Heart right ventricle (tissue), 16 donors: ENCODE data around the gene CPLX4. TPM values are rescaled to one million over a fixed set of nuclear protein-coding genes. Genes with fewer than 3 reads are reported as not detected.

Experiments used
- ATAC-seq, 8 donors: fragments of 200-7000 bp; cut with Tn5 transposase; one replicate each; pipeline ENCODE4 v1.9.1; 2020; ENCODE audit warnings: mild to moderate bottlenecking in 8 of 8, moderate library complexity in 8 of 8, moderate number of reproducible peaks in 1 of 8
- DNase-seq, 2 donors: peaks; one replicate each; pipeline ENCODE4 v3.0.0-alpha.2; 2020
- H3K27ac ChIP-seq, 10 donors: fragments of 200-600 bp; sonication (generic) in 2 of 10; one replicate each; pipeline versions ENCODE4 v1.5.0 to v1.8.0; 2020 to 2022; ENCODE audit warnings: mild to moderate bottlenecking in 3 of 10
- H3K27me3 ChIP-seq, 7 donors: fragments of 200-600 bp; one replicate each; pipeline ENCODE4 v1.8.0; 2021 to 2022; ENCODE audit warnings: mild to moderate bottlenecking in 2 of 7
- H3K36me3 ChIP-seq, 9 donors: fragments of 200-600 bp; sonication (generic) in 1 of 9; one replicate each; pipeline versions ENCODE4 v1.5.0 to v1.8.0; 2020 to 2022; ENCODE audit warnings: mild to moderate bottlenecking in 2 of 9
- H3K4me1 ChIP-seq, 9 donors: fragments of 200-600 bp; sonication (generic) in 1 of 9; one replicate each; pipeline versions ENCODE4 v1.5.0 to v1.8.0; 2020 to 2022; ENCODE audit warnings: mild to moderate bottlenecking in 4 of 9
- H3K4me3 ChIP-seq, 10 donors: fragments of 200-600 bp; sonication (generic) in 2 of 10; one replicate each; pipeline versions ENCODE4 v1.5.0 to v1.8.0; 2020 to 2022; ENCODE audit warnings: mild to moderate bottlenecking in 7 of 10, moderate library complexity in 2 of 10
- H3K9me3 ChIP-seq, 11 donors: fragments of 200-600 bp in 10 of 11; sonication (generic) in 2 of 11; one replicate each; pipeline versions ENCODE4 v1.5.0 to v1.8.0; 2013 to 2022; ENCODE audit warnings: mild to moderate bottlenecking in 2 of 11, control low read depth in 1 of 11, moderate library complexity in 1 of 11
- WGBS, 2 donors: extraction: QIAGEN DNeasy Blood & Tissue Kit; methylation state at CpG; one replicate each; pipeline ENCODE4 v1.1.7; 2013; ENCODE audit warnings: inconsistent platforms in 1 of 2; 5-methylcytosine and 5-hydroxymethylcytosine counted together
- intact Hi-C, 10 donors: fragments of 100-400 bp; cut with DNase I; formaldehyde crosslinking; loops; one replicate each; pipeline versions ENCODE4 v1.11.1 to v1.14.2; 2022
- polyA plus RNA-seq, 2 donors: library from polyadenylated mRNA; stranded (reverse); fragments of 200-250 nt; gene quantifications; one replicate each; pipeline ENCODE4 v1.2.3, GENCODE V29; 2013
- total RNA-seq, 10 donors: library from RNA; stranded (reverse); fragmentation: NEBNext Ultra II Directional in 3 of 10; extraction: Animal tissue kit (Norgen Biotek cat#: 25700) in 3 of 10; gene quantifications; one replicate each; pipeline versions ENCODE4 v1.2.1 to v1.2.4, GENCODE V29; 2021 to 2023
- TF ChIP-seq, protein P1 (sequence below), 9 donors: fragments of 200-600 bp; sonication (generic) in 2 of 9; IDR thresholded peaks; one replicate each; pipeline versions ENCODE4 v1.5.0 to v1.8.0; 2021 to 2022; ENCODE audit warnings: antibody characterized with exemption in 9 of 9, mild to moderate bottlenecking in 5 of 9, moderate library complexity in 1 of 9
- donor health status: Arrhythmogenic right ventricular cardiomyopathy.
- donor health status: ischemic (EF 13 %, LVEDD 7.1; RV severe dilation, severe dysfunction).
- donor health status: healthy with polysubstance abuse.
- donor health status: DM: no; HTN: yes; CAD: no.
- donor health status: DM: no; HTN: no; CAD: no.
- donor health status: ischemic (EF 25% LVEDD 6.9; RV normal size, moderate dysfunction).
- donor health status: ischemic (EF 25% LVEDD 5.7; RV mildly dilated, moderate dysfunction).
- donor health status: healthy.
- donor health status: DM: yes; HTN: yes; CAD: no.
- donor health status: Ischemic cardiomyopathy.
- donor health status: ischemic (EF 35%, LVEDD 5.7; RV mildly dilated, moderate dysfunction).
- donor health status: nonischemic (EF 11% LVEDD 7.7; RV severe dilation, severe dysfunction).
- donor health status: DM: yes; HTN: yes; CAD: no.
- donor health status: PGD.
- donor health status: ischemic (EF 29% LVEDD 5.4; RV normal size, mild dysfunction).
- donor health status: nonischemic (EF 23%, LVEDD 6.1; RV moderate dilation, normal function).

The CPLX4 gene
- total and polyA plus RNA-seq, 12 donors, result 0.11 TPM; not detected in 11

DNA sequence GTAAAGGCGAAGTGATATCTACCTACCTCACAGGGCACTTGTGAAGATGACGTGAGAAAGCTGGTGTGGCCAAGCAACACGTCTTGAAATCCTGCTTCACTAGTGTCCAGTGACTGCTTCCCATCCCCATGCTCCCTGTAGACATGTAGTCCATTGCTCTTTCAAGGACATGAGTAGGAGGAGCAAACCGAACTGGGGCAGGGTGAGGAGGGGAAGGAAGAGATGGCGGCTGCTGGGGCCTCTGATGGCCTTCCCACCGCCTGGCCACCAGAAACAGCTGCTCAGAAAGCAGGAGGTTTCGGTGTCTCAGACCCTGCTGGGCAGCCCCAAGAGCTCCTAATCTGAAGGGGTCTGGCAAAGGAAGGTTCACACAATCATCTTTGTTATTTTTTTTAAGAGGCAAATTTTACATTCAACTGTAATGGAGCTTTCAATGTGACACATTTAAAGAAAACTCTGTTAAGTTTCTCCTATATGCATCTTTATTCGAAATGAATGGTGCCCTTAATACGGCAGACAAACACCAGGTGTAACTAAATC is 14.7 kb downstream of the CPLX4 start:
- Histone ChIP-seq H3K4me3 (no peak overlapping the region), H3K9me3 (no peaks in the 10 kb centered on the region), H3K27ac (no peak overlapping the region), H3K4me1 (peaks cover 0 to 9% (median 2%) of the 10 kb centered on the region in 9 donors), H3K27me3 (peaks cover 0 to 69% (median 36%) of the 10 kb centered on the region in 7 donors), H3K36me3 (no peaks in the 10 kb centered on the region)
- intact Hi-C loops, result loop anchor here in 1 of 10 donors (10.0 kb wide), 1 partner anchor 59 kb away; no protein-coding TSS in a partner anchor
- TF ChIP-seq, protein P1, sequence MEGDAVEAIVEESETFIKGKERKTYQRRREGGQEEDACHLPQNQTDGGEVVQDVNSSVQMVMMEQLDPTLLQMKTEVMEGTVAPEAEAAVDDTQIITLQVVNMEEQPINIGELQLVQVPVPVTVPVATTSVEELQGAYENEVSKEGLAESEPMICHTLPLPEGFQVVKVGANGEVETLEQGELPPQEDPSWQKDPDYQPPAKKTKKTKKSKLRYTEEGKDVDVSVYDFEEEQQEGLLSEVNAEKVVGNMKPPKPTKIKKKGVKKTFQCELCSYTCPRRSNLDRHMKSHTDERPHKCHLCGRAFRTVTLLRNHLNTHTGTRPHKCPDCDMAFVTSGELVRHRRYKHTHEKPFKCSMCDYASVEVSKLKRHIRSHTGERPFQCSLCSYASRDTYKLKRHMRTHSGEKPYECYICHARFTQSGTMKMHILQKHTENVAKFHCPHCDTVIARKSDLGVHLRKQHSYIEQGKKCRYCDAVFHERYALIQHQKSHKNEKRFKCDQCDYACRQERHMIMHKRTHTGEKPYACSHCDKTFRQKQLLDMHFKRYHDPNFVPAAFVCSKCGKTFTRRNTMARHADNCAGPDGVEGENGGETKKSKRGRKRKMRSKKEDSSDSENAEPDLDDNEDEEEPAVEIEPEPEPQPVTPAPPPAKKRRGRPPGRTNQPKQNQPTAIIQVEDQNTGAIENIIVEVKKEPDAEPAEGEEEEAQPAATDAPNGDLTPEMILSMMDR (IDR thresholded peaks at IDR 0.05), result no peak
- WGBS, 2 donors, result 67 to 77% methylated on average over 9 of the region's 9 CpGs
- DNase-seq (no peak), ATAC-seq (no peak)

DNA sequence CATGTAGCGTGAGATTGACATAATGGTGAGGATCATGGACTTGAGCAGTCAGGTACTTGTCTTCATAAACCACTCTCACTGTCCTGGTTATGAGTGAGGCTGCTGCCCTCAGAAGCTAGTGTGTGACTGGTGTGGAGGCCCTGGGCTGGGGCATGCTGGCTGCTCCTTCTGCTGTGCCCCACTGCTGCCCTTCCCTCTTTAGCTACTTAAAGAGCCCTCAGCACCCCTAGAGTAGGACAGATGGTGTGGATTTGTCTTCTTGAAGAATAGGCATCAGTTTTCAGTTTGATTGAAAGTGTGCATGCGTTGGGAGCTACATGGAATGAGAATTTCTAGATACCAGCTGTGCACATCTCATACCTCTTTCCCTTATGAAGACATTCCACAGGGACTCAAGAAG is 15.4 kb downstream of the CPLX4 start:
- H3K9me3 ChIP-seq, result no peaks in the 10 kb centered on the region
- H3K27ac ChIP-seq, result no peak overlapping the region
- no peak overlapping the region for H3K4me3 ChIP-seq
- TF ChIP-seq, protein P1 (IDR thresholded peaks at IDR 0.05), result no peak
- H3K27me3 ChIP-seq, result peaks cover 0 to 65% (median 32%) of the 10 kb centered on the region in 7 donors
- ATAC-seq, result no peak
- WGBS, 2 donors, result 87 to 93% methylated on average over 2 of the region's 2 CpGs
- no peaks in the 10 kb centered on the region for H3K36me3 ChIP-seq
- intact Hi-C loops, result loop anchor here in 1 of 10 donors (10.0 kb wide), 1 partner anchor 58 kb away; no protein-coding TSS in a partner anchor
- no peak for DNase-seq
- H3K4me1 ChIP-seq, result peaks cover 0 to 1% (median 0%) of the 10 kb centered on the region in 9 donors

DNA sequence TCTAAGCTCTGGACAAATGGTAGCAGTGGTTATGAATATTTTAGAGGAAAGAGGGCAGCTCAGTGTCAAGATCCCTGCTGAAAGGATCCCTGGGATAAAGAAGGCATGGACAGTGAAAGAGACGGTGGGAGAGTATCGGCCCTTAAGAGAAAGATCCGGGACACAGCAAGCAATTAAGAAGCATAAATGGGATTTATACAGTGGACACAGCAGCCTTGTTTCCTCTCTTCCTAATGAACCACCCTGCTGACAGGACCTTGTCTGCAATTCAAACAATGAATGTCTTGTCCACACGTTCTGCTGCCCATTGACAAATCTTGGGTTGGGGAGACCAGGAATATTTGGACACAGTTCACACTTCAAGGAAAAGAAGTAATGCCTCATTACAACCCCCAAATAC is 16.5 kb downstream of the CPLX4 start:
- ATAC-seq, result no peak
- WGBS, 2 donors, result 65 to 69% methylated on average over 4 of the region's 4 CpGs
- Histone ChIP-seq H3K4me1 (no peaks in the 10 kb centered on the region), H3K36me3 (no peaks in the 10 kb centered on the region), H3K27ac (no peak overlapping the region), H3K4me3 (no peak overlapping the region), H3K27me3 (peaks cover 0 to 59% (median 22%) of the 10 kb centered on the region in 7 donors), H3K9me3 (no peaks in the 10 kb centered on the region)
- no peak for DNase-seq
- intact Hi-C loops, result loop anchor here in 1 of 10 donors (10.0 kb wide), 1 partner anchor 57 kb away; no protein-coding TSS in a partner anchor
- TF ChIP-seq, protein P1 (IDR thresholded peaks at IDR 0.05), result no peak

DNA sequence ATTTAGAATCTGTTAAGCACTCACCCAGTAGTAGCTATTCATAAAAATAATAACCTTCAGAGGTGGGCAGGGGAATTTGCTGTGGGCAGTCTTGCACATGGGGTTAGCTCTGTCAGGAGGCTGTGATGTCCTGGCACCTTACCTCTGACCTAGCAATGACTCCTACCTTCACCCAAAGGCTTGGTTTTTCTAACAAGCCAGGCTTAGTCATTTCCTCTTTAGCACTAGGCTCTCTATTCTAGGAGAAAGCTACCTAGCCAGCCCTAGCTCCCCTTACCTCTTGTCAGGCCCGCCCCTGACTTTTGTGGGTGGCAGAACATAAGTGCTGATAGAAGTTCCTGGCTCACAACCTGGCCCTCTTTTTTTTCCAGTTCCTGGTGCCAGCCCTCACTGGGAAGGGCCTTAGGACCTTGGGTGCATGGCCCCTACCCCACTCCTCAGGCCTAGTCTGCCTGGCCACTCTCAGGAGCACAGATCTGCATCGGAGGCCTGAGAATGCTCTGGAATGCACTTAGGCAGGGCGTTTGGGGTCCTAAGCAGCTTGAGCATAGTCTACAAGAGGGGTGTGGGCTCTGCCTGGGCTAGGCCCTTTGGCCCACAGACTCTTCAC is 17.7 kb downstream of the CPLX4 start:
- Histone ChIP-seq H3K4me1 (no peaks in the 10 kb centered on the region), H3K36me3 (no peaks in the 10 kb centered on the region), H3K27ac (no peak overlapping the region), H3K9me3 (no peaks in the 10 kb centered on the region), H3K27me3 (peaks cover 0 to 57% (median 21%) of the 10 kb centered on the region in 7 donors), H3K4me3 (no peak overlapping the region)
- no peak for DNase-seq
- intact Hi-C loops, result loop anchor here in 1 of 10 donors (10.0 kb wide), 1 partner anchor 56 kb away; no protein-coding TSS in a partner anchor
- no peak for ATAC-seq
- 68 to 71% methylated on average over 3 of the region's 3 CpGs for WGBS, 2 donors
- TF ChIP-seq, protein P1 (IDR thresholded peaks at IDR 0.05), result no peak
